ENCODE measurements around the gene CD36.
"Not testable (repeated sequence)": the region's sequence is repeated elsewhere in the genome, so short reads cannot be mapped to it uniquely, and the experiment has no call there.

Gene CD36

DNA sequence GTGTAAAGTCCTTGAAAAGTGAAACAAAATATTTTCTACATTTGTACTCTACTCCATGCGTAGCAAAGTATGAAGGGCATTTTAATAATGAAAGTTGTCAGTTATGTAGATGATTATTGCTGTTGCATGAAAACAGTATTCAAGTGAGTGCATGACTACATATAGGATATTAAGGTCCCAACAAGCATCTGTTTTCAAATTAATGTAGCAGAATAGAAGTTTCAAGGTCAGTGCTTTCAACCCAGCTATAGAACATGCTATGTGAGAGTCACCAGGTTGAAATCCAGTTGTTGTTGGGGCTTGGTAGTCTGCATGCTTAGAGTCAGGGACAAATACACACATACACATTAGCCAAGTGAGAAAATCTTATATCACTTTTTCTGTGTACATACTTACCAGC lies 14.8 kb downstream of the CD36 start:
- no peak for DNase-seq (ENCODE audit: low read depth)

GRCh38 chr7:80654887-80655340 lies 16.5 kb downstream of the CD36 start:
- DNase-seq (ENCODE audit: low read depth): no peak

DNA sequence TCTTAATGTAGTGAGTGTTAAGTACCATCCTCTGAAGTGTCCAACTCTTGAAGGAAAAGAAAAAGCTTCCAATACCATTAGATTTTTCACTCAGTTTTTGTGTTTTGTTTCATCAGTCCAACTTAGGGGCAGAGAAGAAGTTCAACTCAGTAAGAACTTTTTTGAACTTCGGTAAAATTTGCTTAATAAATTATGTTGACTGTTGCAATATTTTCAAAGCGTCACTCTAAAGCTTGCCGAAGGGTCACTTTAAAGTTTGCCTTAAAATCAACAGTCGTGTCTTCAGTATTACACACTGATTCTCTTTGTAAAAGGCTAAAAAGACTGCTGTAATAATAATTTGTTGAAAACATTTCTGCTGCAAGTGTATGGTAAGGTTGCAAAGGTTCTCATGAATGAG lies 17.6 kb downstream of the CD36 start:
- no peak for DNase-seq (ENCODE audit: low read depth)

DNA sequence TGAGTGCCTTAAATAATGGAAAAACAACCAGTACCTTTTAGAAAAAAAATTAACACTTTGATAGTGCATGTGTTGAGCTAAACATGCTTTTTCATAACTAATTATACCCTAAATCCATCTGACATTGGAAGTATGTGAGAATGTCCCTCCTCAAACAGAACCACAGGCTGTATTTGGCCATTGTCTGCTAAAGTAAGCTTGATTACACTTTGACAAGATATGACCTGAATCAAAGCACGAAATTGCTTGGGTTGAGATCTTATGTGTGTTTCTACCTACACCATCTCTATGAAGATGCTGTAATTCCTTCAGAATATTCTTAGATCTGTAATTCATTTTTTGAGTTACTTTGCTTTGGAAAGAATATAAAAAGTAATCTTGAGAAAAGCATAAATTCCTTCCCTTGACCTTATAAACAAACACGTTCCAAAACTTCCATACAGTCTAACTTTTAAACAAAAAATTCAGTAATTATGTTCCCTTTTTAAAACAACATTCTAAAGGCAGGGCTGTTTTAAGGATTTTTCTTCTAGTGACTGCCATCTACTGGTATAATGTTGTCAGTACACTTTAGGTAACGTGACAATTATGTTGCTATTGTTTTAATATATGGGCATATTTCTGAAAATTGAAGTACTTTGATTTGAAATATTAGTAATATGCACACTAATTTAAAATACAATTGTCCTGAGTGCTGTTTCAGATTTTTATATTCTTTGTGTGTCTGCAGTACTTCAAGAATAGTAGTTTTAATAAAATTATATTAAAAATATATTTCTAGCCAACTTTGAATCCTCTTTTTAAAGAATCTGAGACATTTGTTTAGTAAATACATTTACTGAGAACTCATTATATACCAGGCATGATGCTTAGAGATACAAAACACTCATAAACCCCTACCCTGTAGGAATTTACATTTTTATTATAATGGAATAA lies 20.9 kb downstream of the CD36 start:
- no peak for DNase-seq (ENCODE audit: low read depth)

GRCh38 chr7:80660939-80661338 lies 22.5 kb downstream of the CD36 start:
- no peak for DNase-seq (ENCODE audit: low read depth)

GRCh38 chr7:80661729-80662128 lies 23.3 kb downstream of the CD36 start:
- no peak for DNase-seq (ENCODE audit: low read depth)

DNA sequence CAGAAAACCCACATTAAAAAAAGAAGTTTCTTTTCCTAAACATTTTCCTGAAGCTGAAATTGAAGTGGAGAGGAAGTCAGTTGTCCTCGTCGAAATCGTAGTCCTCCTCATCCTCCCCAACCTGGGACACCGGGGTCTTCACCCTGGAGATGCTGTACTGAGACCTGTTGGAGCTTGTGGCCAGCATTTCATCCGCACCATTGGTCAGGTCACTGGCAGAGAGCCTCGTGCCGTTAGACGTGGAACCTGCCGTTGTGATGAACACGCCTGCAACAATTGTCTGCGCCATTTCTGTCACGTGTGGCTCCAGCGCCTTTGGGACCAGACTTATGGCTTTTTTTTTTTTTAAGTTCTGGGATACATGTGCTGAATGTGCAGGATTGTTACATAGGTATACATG lies 23.8 kb downstream of the CD36 start:
- DNase-seq (ENCODE audit: low read depth): no peak

DNA sequence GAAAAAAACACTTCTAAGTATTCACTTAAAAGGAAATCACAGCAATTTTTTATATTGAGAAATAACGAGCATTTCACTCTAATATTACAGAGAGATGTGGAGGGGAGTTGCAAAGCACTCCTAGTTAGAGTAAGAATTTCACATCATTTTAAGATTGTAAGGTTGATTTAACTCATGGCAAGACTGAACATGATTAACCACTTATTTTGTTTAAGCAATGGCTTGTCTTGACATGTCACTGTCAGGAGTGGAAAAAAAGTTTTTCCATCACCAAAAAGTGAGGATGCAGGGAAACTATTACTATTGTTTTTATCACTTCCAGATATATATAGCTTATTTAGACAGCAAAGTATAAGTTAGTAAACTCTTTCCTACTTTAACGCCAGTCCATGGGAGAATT lies 27.1 kb downstream of the CD36 start:
- no peak for DNase-seq (ENCODE audit: low read depth)

GRCh38 chr7:80666376-80666775 lies 27.9 kb downstream of the CD36 start:
- no peak for DNase-seq (ENCODE audit: low read depth)

DNA sequence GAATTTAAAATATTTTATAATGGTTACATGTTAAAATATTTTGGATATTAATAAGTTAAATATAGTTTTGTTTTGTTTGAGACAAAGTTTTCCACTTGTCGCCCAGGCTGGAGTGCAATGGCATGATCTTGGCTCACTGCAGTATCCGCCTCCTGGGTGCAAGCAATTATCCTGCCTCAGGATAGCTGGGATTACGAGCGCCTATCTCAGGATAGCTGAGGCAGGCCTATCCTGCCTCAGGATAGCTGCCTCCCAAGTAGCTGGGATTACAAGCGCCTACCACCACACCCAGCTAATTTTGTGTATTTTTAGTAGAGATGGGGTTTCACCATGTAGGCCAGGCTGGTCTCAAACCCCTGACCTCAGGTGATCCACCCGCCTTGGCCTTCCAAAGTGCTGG lies 30.9 kb downstream of the CD36 start:
- not testable (repeated sequence) for DNase-seq (ENCODE audit: low read depth)

GRCh38 chr7:80671744-80672143 lies 33.3 kb downstream of the CD36 start:
- DNase-seq (ENCODE audit: low read depth): no peak

- no peak for DNase-seq (ENCODE audit: low read depth)
These were observed 36.6 kb downstream of the CD36 start for GRCh38 chr7:80675090-80675489.

- DNase-seq (ENCODE audit: low read depth): no peak
These were observed 38.0 kb downstream of the CD36 start for GRCh38 chr7:80676404-80676803.

- DNase-seq (ENCODE audit: low read depth): no peak
These were observed 39.2 kb downstream of the CD36 start for GRCh38 chr7:80677629-80678028.

- DNase-seq (ENCODE audit: low read depth): no peak
These were observed 40.3 kb downstream of the CD36 start for GRCh38 chr7:80678707-80679106.

DNA sequence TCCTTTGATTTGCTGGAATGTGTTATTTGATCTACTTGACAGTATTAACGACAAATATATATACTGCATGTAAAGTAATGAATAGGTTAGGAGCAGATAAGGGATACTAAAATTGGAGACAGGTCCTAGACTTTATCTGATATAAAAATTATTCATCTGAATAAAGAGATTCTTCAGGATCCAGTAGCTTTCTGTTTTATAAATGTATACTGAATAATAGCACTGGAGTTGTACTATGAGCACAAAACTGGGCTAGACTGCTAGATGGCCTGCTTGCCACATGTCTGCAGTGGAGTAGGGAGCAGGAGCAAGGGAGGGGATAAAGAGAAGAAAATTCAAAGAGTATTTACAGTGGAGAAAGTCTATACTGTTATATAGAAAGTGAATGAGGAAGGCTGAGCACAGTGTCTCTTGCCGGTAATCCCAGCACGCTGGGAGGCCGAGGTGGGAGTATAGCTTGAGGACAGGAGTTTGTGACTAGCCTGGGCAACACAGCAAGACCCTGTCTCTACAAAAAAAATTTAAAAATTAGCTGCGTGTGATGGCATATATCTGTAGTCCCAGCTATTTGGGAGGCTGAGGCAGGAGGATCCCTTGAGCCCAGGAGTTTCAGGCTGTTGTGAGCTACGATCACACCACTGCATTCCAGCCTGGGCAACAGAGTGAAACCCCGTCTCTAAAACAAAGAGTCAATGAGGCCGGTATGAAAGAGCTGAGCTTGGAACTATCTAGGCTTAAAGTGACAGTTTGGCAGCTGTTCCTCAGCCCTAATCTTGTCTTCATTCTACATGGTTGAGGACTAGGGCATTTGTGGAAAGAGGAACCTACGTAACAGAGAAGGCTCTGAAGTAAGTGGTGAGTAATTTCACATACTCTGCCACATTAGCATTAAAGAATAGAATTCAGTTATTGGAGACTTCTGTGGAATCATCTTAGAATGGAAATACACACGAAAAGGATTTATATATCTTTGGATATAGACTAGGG lies 41.8 kb downstream of the CD36 start:
- DNase-seq (ENCODE audit: low read depth): no peak

- no peak for DNase-seq (ENCODE audit: low read depth)
These were observed 42.9 kb downstream of the CD36 start for GRCh38 chr7:80681272-80681885.

DNA sequence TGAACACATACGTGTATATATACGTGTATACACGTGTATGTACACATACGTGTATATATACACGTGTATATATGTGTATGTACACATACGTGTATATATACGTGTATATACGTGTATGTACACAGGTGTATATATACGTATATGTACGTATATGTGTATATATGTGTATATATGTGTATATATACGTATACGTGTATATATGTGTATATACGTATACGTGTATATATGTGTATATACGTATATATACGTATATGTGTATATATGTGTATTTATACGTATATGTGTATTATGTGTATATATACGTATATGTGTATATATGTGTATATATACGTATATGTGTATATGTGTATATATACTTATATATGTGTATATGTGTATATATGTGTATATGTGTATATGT lies 44.3 kb downstream of the CD36 start:
- DNase-seq (ENCODE audit: low read depth): no peak

GRCh38 chr7:80686576-80686975 lies 48.1 kb downstream of the CD36 start:
- DNase-seq (ENCODE audit: low read depth): no peak

DNA sequence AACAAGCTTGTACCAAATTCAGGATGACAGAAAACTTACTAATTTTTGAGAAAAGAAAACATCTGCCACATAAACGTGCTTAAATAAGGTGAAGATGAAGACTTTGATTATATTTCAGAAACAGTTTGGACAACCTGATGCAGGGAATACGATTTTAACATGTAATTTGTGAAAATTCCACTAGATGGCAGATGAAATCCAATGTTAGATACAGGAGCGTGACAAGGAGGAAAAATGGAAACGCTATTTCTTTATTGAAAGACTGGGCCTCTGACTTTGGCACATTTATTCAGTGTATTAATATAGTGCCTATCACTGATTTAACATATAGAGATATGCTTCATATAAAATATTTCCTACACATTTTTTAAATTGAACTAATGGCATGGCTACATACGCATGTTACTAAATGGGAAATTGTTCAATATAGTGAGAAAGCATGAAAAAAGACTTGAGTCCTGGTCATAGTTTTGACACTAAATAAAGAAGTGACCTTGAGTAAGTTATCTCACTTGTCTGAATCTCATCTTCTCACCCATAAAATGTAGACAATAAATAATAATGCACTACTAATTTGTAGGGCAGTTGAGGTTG lies 60.7 kb downstream of the CD36 start:
- DNase-seq (ENCODE audit: low read depth): peak; percentile 61

- DNase-seq (ENCODE audit: low read depth): no peak
These were observed 61.3 kb downstream of the CD36 start for GRCh38 chr7:80699721-80700256.

- no peak for DNase-seq (ENCODE audit: low read depth)
These were observed 64.8 kb downstream of the CD36 start for GRCh38 chr7:80703272-80703671.
